ENCODE data around the gene MTMR4.
A peak's percentile ranks its signal among the peaks of the same experiment; 100 is the strongest.
"Not testable (repeated sequence)": the region's sequence is repeated elsewhere in the genome, so short reads cannot be mapped to it uniquely, and the experiment has no call there.

Gene MTMR4

DNA sequence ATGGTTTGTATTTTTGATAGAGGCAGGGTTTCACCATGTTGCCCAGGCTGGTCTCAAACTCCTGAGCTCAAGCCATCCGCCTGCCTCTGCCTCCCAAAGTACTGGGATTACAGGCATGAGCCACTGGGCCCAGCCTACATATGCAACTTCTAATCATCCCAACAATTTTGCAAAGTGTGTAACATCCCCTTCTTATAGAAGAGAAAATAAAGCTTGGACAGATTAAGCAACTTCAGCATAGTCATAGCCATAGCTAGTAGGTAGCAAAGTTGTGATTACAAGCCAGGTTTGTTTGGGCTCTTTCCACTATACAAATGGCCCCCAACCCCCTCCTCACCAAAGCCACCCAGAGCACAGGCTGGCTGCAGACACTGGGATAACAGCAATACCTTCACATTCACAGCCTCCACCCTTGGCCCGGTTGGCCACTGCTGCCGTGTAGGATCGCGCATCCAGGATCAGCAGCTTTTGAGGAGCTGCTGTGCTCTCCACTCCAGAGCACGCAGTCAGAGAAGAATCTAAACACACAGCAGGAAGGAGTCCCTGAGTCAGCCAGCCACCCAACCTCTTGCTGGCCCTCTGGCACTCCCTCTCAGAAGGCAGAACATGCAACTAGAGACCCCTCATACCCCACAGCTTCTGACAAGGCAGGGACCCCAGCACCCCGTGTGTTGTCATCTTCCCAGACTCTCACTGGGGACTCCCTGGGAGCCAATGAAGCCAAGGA is 7.9 kb downstream of the MTMR4 start:
- no peak overlapping the region for H2AFZ ChIP-seq (ENCODE audit: low read length)
- H3K9me2 ChIP-seq (ENCODE audit: low read depth, low read length), result no peaks in the 10 kb centered on the region
- H3K36me3 ChIP-seq (ENCODE audit: insufficient read depth, low read length), result peaks cover 92% of the 10 kb centered on the region
- H3K9me3 ChIP-seq (ENCODE audit: low read length), result no peaks in the 10 kb centered on the region
- H3K79me2 ChIP-seq (ENCODE audit: insufficient read depth, low read length), result no peaks in the 10 kb centered on the region
- H4K20me1 ChIP-seq (ENCODE audit: insufficient read depth, low read length), result no peaks in the 10 kb centered on the region
- H3K4me1 ChIP-seq (ENCODE audit: insufficient read depth, low read length, severe bottlenecking), result peaks cover 14% of the 10 kb centered on the region
- no peaks in the 10 kb centered on the region for H3K27me3 ChIP-seq (ENCODE audit: insufficient read depth, low read length)
- no peak overlapping the region for H3K9ac ChIP-seq (ENCODE audit: low read length)
- no peak overlapping the region for H3K4me3 ChIP-seq (ENCODE audit: low read depth, low read length, poor library complexity, severe bottlenecking)
- no peak overlapping the region for H3K27ac ChIP-seq (ENCODE audit: low read depth, low read length, poor library complexity, severe bottlenecking)
- no peaks in the 10 kb centered on the region for H3F3A ChIP-seq (ENCODE audit: insufficient read depth, low read length)
- TF ChIP-seq, protein P1, sequence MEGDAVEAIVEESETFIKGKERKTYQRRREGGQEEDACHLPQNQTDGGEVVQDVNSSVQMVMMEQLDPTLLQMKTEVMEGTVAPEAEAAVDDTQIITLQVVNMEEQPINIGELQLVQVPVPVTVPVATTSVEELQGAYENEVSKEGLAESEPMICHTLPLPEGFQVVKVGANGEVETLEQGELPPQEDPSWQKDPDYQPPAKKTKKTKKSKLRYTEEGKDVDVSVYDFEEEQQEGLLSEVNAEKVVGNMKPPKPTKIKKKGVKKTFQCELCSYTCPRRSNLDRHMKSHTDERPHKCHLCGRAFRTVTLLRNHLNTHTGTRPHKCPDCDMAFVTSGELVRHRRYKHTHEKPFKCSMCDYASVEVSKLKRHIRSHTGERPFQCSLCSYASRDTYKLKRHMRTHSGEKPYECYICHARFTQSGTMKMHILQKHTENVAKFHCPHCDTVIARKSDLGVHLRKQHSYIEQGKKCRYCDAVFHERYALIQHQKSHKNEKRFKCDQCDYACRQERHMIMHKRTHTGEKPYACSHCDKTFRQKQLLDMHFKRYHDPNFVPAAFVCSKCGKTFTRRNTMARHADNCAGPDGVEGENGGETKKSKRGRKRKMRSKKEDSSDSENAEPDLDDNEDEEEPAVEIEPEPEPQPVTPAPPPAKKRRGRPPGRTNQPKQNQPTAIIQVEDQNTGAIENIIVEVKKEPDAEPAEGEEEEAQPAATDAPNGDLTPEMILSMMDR (IDR thresholded peaks at IDR 0.05; ENCODE audit: low read length), result no peak
- no peak for TF ChIP-seq EZH2 (IDR thresholded peaks at IDR 0.05; ENCODE audit: borderline replicate concordance, low read length)
- H3K4me2 ChIP-seq (ENCODE audit: low read length), result no peak overlapping the region

- H3K9ac ChIP-seq (ENCODE audit: low read length), result no peak overlapping the region
- no peaks in the 10 kb centered on the region for H3K27me3 ChIP-seq (ENCODE audit: insufficient read depth, low read length)
- H2AFZ ChIP-seq (ENCODE audit: low read length), result no peak overlapping the region
- no peaks in the 10 kb centered on the region for H3K79me2 ChIP-seq (ENCODE audit: insufficient read depth, low read length)
- no peaks in the 10 kb centered on the region for H3F3A ChIP-seq (ENCODE audit: insufficient read depth, low read length)
- peaks cover 90% of the 10 kb centered on the region for H3K36me3 ChIP-seq (ENCODE audit: insufficient read depth, low read length)
- peaks cover 14% of the 10 kb centered on the region for H3K4me1 ChIP-seq (ENCODE audit: insufficient read depth, low read length, severe bottlenecking)
- H4K20me1 ChIP-seq (ENCODE audit: insufficient read depth, low read length), result no peaks in the 10 kb centered on the region
- peak overlapping the region; percentile 21 for H3K4me2 ChIP-seq (ENCODE audit: low read length)
- H3K27ac ChIP-seq (ENCODE audit: low read depth, low read length, poor library complexity, severe bottlenecking), result peak overlapping the region; percentile 62
- TF ChIP-seq, protein P1 (IDR thresholded peaks at IDR 0.05; ENCODE audit: low read length), result no peak
- no peak for TF ChIP-seq EZH2 (IDR thresholded peaks at IDR 0.05; ENCODE audit: borderline replicate concordance, low read length)
- no peaks in the 10 kb centered on the region for H3K9me3 ChIP-seq (ENCODE audit: low read length)
- no peaks in the 10 kb centered on the region for H3K9me2 ChIP-seq (ENCODE audit: low read depth, low read length)
- no peak overlapping the region for H3K4me3 ChIP-seq (ENCODE audit: low read depth, low read length, poor library complexity, severe bottlenecking)
Measured at GRCh38 chr17:58504826-58505351, 9.5 kb downstream of the MTMR4 start.

DNA sequence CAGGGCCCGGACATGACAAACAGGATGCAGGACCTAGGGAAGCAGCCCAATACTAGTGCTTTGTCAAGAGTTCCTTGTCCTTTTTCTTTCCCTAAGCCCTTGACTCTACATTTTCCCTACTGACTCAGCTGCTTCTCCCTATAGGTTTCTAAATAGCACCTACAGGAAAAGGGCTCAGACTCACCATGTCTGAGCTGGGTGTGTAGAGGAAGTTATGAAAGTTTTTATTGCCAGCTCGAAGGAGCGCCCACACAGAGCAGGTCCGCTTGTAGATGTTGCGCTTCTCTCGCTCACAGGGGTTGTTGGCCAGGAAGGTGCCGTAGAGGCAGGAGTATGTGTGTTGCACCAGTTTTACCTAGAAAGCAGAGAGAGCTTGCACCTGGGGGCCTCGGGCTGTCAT is 10.6 kb downstream of the MTMR4 start:
- H3K9ac ChIP-seq (ENCODE audit: low read length), result no peak overlapping the region
- no peaks in the 10 kb centered on the region for H3F3A ChIP-seq (ENCODE audit: insufficient read depth, low read length)
- peaks cover 89% of the 10 kb centered on the region for H3K36me3 ChIP-seq (ENCODE audit: insufficient read depth, low read length)
- H3K4me3 ChIP-seq (ENCODE audit: low read depth, low read length, poor library complexity, severe bottlenecking), result no peak overlapping the region
- no peak overlapping the region for H2AFZ ChIP-seq (ENCODE audit: low read length)
- H4K20me1 ChIP-seq (ENCODE audit: insufficient read depth, low read length), result no peaks in the 10 kb centered on the region
- no peaks in the 10 kb centered on the region for H3K79me2 ChIP-seq (ENCODE audit: insufficient read depth, low read length)
- no peak overlapping the region for H3K4me2 ChIP-seq (ENCODE audit: low read length)
- H3K9me3 ChIP-seq (ENCODE audit: low read length), result no peaks in the 10 kb centered on the region
- no peaks in the 10 kb centered on the region for H3K9me2 ChIP-seq (ENCODE audit: low read depth, low read length)
- H3K27ac ChIP-seq (ENCODE audit: low read depth, low read length, poor library complexity, severe bottlenecking), result no peak overlapping the region
- TF ChIP-seq, protein P1 (IDR thresholded peaks at IDR 0.05; ENCODE audit: low read length), result no peak
- no peak for TF ChIP-seq EZH2 (IDR thresholded peaks at IDR 0.05; ENCODE audit: borderline replicate concordance, low read length)
- H3K4me1 ChIP-seq (ENCODE audit: insufficient read depth, low read length, severe bottlenecking), result peaks cover 14% of the 10 kb centered on the region
- H3K27me3 ChIP-seq (ENCODE audit: insufficient read depth, low read length), result no peaks in the 10 kb centered on the region

- not testable (repeated sequence) for H3K9ac ChIP-seq (ENCODE audit: low read length); H4K20me1 ChIP-seq (ENCODE audit: insufficient read depth, low read length); H3K27me3 ChIP-seq (ENCODE audit: insufficient read depth, low read length); H3K9me2 ChIP-seq (ENCODE audit: low read depth, low read length); H3K4me2 ChIP-seq (ENCODE audit: low read length); H3K79me2 ChIP-seq (ENCODE audit: insufficient read depth, low read length); H3K27ac ChIP-seq (ENCODE audit: low read depth, low read length, poor library complexity, severe bottlenecking); H3F3A ChIP-seq (ENCODE audit: insufficient read depth, low read length); H2AFZ ChIP-seq (ENCODE audit: low read length); H3K9me3 ChIP-seq (ENCODE audit: low read length); H3K4me3 ChIP-seq (ENCODE audit: low read depth, low read length, poor library complexity, severe bottlenecking)
- H3K36me3 ChIP-seq (ENCODE audit: insufficient read depth, low read length), result peaks cover 87% of the 10 kb centered on the region
- peaks cover 14% of the 10 kb centered on the region for H3K4me1 ChIP-seq (ENCODE audit: insufficient read depth, low read length, severe bottlenecking)
Measured at GRCh38 chr17:58503134-58503533, 11.3 kb downstream of the MTMR4 start.

Data from OCI-LY1 (cell line).